Stimulated activated CD8-positive, alpha-beta memory T cell treated with anti-CD3 and anti-CD28 coated beads, Interleukin-4, amount 100 ng/mL, for 48 hours (primary cell): Measurements from ENCODE around the gene JARID2.
"Not testable (repeated sequence)": the region's sequence is repeated elsewhere in the genome, so short reads cannot be mapped to it uniquely, and the experiment has no call there.

Experiments used
- DNase-seq: peaks from one replicate; pipeline ENCODE4 v3.0.0-alpha.2; 2020

JARID2 gene

DNA sequence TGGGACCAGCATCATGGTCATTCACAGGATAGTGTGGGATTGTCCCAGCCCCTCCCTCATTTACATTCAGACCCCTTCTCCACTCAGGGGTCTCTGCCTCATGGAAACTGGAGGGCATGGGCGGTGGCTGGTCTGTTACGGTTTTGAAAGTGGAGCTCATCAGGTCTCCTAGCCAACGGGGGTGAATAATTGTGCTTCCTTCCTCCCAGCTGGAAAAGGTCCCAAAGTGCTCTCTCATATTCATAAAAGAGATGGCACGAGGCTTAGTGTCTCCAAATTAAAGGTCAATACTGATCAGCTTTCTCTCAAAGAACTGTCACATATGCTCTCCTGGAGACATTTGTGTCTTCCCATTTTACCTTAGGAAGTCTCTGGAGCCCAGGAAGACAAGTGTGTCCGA, 19.9 kb downstream of the JARID2 start:
- no peak for DNase-seq

DNA sequence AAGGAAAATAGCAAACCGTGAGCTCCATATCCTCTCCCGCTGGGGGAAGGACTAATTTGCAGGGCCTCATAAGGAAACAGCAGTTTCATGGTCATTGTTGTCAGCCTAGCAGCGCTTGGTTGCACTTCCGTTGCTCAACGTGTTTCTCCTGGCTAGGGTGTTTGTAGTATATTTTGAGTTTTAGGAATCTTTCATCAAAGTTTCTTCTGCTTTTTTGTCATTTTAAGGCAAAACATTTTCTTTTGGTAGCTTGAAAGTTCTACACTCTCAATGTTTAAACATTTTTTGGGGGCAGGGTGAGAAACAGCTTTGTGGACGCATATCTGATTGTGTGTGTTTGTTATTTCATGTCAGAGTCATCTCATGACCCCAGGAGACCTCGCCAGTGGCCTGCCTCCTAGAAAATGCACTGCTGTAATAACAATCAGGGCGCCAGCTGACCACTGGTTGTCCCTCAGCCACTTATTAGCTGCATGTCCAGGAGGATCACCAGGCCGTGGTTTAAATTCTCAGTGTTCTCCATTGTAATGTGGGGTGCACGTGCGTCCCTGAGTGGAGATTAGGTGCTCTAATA, 20.6 kb downstream of the JARID2 start:
- no peak for DNase-seq

DNA sequence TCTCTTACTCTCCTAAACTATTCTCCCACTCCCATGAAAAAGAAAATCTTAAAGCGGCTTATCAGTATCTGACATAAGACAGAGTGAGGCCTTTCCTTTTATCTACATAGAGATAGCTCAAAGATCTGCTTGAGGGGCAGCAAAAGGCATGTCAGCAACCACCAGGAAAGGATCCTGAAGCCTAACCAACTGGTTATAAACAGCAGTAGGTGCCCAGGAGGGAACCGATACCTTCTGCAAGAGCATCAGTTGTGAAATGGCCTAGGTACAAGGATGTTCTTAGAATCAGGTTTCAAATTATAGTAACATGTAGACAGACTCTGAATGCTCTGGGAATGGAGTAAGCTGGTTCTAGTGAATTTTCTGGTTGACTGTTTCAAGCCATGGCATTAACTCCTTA, 21.4 kb downstream of the JARID2 start:
- no peak for DNase-seq

DNA sequence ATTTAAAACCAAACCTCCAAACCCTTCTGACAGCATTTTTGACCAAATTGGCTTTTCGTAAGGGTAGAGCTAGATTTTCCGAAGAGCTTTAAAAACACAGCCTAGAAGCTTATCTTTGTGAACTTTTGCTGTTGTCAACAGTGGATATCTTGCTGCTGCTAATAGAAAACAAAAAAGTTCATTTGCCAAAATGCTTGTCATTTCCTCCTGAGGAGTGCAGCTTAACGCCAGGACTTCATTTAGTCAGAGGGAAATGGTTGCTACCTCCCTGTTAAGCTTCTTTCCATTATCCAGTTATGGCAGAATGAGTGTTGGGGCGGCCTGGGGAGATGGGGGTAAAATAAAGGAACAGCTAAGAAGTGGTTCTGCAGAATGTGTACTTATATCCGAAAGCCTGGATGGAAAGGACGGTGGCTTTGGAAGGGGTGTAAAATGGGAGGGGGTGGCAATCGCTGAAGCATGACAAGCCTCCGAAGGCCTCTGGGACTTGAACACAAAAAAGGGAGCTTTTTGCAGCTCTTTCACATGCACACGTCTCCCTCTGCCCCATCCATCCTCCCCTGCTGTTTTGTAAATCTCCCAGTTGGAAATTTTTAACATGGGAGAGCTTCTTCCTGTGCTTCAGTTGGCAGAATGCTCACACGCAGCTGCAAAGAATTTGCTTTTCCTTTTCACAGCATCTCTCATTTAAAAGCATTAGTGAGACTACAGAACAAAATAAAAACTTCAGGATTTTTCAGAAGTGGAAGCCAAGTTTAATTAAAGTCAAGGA, 22.5 kb downstream of the JARID2 start:
- no peak for DNase-seq

DNA sequence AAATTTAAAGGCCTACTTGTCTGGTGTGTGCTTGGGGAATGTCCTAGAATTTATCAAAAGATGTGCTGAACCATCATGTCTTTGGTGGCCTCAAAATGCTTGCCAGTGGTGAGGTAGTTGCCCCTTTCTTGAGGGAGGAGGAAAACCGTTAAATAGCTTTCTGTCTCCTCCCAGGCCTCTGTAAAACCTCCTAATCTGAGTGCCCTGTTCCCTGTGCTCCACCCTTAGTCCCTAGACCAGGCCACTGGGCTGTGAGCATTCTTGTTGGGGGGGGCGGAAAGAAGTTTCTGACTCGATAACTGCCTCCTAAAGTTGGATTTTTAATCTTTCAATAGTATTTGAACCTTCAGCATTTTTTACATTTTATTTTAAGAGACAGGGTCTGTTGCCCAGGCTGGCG, 23.1 kb downstream of the JARID2 start:
- no peak for DNase-seq

DNA sequence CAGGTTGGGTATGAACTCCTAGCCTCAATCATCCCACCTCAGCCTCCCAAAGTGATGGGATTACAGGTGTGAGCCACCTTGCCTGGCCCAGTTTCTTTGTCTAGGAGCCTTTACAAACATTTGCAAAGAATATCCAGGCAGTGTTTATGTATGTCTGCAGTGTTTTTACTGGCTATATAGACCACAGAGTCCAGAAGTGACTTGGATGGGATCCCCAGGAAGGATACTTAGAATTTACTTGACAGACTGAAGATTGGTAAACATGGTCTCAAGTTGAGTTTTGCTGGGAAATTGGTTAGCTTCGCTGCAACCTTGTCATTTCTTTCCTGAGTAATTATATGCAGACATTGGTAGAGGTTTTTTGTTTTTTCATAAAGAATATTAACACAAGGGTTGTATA, 23.8 kb downstream of the JARID2 start:
- no peak for DNase-seq

DNA sequence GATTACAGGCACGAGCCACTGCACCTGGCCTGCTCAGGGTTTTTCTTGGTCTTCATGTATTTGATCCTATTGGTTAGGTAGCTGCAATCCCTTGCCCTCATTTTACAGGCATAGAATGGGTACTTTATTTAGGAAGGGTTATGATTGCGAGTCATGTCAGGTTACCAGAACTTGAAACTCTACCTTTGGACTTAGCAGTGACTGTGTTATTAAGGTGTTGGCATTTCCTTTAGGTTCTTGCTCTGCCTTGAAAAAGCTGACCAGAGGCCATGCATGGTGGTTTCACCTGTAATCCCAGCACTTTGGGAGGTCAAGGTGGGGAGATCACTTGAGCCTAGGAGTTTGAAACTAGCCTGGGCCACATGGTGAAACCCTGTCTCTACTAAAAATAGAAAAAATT, 24.5 kb downstream of the JARID2 start:
- DNase-seq: no peak

DNA sequence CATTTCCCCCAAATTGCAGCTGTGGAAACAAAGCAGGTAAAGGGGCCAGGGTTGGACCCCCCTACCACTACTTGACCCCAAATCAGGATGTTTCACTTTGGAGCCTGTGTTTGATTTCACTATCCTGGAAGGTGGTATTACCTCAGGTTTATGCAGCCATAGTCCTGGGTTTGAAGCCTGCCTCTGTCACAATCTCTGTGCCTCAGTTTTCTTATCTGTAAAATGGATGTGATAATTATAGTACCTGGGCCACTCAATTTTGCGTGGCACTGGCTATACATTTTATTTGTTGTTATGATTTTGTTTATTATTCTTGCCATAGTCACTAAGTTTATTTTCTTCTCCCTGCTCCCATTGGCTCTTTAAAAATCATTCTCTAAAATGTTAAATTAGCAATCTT, 26.7 kb downstream of the JARID2 start:
- no peak for DNase-seq

DNA sequence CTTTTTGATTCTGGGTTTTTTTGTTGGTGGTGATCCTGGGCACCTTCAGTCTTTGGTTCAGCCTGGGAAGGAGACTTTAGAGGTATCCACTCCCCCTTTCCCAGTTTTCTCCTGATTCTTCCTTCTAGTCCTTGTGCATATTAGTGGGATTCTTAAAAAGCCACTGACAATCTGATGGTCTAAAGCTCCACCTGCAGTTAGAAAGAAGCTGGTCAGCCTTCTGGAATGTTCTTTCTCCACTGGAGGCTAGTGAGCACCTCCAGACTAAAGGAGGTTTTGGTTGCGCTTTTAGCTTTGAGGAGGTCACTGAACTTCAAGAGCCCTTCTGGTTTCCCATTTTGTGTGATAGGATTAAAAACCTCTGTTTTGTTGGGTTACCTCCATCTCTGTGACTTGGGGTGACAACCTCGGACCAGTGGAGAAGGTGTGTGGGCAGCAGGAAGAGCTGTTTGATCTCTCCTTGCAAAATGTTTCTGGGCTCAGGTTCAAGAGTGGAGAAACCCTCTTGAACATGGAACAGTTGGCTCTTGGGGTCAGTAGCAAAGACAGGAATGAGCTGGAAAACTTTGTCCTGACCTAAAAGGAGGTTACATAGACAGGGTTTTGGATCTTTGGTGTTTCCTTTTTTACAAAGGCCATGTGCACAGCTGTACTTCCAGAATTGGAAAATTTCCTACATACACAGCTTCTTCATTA, 29.0 kb downstream of the JARID2 start:
- DNase-seq: no peak

DNA sequence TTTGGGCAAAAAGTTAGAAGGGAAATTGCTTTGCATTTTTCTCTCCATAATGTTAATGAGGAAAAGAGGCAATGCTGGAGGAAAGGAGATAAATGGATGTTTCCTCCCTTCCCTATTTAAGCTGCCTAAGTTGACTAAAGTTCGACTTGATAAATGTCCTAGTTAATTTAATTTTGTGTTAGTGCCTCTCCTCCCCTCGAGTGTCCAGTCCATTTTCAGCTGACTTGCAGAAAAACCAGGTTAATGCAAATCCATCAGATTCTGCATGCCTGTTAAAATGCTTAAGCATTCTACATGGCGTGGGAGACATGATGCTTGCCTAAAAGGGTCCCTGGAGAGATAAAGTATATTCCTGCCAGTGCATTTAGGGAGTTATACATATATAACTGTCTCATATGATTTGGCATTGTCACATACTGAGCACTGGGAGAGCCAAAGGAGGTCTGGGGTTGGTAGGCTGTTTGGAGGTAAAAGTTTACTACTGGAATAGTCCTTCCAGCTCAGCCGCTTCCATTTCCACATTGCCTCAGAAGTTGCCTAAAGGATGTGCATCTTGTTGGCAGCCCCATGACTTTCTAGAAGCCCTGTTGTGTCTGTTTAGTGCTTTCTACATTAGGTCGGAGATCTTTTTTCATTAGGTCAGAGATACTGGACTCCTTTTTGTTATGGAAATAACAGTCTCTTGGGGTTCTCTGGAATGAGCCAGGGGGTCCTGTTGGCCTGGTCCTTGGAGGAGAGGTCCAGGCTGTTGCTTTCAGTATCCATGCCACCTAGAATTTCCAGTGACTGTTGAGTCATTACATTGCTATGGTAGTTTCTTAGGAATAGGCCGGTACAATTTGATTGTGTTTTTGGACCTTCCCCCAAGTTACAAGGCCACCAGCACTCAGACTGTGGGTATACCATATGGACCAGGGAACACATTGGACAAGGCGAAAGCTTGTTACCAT, 30.4 kb downstream of the JARID2 start:
- DNase-seq: no peak

DNA sequence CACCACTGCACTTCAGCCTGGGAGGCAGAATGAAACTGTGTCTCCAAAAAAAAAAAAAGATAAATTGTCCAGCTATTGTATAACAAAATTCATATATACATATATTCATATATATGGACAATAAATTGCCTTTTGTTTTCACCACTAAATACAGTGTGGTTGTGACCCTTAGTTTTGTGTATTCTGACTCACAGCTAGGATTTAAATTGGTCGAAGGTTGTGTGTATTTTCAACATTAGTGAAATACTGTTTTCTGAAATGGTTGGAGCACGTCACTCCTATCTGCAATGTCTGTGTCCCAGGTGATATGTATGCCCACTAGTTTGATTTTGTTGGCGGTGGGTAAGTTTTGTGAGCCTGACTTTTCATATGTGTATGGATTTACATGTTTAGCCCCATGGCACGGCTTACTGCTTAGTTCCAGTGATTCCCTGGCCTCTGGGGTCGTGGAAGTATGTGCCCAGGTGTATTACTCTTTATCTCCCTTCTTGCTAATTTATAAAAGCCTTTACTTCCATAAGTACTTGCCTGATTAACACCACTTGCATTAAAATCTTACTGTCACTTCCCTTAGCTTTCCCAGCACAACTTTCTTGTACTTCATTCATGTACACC, 33.3 kb downstream of the JARID2 start:
- DNase-seq: no peak

DNA sequence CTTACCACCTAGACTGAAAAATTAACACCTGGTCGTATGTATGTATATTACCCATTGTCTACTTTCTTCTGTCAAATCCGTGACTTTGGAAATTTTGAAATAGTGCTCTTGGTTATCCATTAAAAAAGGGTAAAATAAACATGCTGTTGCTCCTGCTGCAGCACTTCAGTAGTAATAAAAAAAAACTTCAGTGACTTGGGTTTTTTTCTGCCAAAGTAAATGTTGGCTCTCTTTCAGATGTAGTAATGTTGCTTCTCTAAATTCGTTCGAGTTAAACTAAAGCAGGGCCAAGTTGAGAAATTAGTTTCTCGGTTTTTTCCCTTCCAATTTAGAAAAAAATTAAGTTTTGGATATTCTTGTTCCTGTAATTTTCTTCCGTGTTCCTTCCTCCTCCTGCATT, 34.2 kb downstream of the JARID2 start:
- DNase-seq: no peak

DNA sequence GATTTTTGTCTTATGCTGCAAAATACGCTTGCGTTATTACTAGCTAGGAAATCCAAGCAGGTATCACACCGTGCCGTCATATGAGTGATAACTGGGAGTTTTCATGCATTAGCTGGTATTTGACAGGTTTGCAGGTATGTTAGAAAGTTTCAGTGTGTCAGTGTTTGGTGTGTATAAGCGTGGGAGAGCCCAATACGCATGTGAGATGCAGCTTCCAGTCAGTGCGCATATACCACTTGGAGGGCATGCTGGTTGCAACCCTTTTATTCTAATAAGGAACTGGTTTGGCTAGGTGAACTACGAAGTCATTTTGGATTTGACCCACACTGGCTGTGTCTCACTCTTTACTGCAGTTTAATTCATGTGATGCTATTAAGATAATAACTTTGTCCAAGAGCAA, 35.1 kb downstream of the JARID2 start:
- DNase-seq: no peak

DNA sequence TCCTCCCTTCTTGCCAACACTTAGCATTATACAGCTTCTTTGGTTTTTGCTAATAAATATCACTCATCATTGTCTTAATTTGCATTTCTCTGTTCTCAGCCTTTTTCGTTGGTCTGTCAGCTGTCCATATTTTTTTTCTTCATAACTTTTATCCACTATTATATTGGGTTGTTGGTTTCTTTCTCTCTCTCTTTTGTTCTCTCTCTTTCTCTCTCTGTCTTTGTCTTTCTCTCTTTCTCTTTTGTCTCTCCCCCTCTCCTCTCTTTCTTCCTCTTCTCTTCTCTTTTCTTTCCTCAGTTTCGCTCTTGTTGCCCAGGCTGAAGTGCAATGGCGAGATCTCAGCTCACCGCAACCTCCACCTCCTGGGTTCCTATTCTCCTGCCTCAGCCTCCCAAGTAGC, 36.5 kb downstream of the JARID2 start:
- no peak for DNase-seq

DNA sequence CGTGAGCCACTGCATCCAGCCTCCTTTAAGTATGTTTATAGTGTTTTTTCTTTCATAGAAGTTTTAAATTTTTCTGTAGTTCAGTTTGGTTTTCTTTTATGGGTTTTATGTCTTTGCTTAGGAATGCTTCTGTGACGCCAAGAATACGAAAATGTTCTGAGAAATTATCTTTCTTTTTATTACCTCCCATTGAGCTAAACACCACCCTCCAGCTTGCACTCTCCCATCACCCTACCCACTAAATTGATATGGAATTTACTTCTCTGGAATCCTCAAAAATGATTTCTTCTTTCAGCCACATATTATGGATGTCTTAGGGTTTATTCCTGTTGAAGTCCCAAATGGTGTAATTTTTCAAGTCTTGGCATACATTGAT, 38.1 kb downstream of the JARID2 start:
- DNase-seq: no peak

DNA sequence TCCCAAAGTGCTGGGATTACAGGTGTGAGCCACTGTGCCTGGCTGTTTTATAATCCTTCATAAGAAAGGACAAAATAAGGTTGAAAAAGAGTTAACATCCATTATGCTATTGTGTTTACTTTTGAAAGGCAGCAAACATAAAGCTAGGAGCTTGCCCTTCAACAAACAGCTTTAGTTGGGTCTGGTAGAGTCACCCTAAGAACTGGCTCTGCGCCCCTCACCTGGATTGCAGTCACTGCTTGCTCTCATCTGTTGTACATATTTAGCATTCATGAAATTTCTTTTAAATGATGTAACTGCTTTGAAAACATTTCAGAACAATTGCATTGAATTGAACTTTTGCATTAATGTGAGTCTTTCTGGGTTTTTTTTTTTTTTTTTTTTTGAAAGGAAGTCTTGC, 38.9 kb downstream of the JARID2 start:
- DNase-seq: no peak

DNA sequence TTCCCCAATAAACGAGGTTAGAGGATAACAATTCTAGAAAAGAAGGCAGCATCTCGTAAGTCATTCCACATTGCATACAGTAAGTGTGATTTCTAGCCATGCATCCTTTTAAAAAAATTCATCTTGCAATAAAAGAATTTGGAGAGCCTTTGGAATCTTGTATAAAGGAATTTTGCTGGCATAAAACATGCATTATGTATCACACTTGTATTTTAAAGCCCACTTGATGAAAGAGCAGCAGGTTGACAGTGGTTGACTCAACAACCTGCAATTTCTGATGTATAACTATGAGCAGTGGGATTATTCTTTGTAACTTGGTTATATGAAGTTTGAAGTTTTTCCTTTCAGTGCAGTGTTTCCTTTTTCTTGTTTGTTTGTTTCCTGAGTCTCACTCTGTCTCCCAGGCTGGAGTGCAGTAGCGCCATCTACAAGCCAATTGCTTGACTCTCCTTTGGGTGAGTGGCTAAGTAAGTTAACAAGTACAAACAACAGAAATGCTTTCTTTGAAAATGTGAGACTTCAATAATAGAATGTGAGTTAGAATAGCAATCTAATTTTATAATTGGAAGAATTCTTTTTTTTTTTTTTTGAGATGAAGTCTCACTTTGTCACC, 39.9 kb downstream of the JARID2 start:
- DNase-seq: no peak

DNA sequence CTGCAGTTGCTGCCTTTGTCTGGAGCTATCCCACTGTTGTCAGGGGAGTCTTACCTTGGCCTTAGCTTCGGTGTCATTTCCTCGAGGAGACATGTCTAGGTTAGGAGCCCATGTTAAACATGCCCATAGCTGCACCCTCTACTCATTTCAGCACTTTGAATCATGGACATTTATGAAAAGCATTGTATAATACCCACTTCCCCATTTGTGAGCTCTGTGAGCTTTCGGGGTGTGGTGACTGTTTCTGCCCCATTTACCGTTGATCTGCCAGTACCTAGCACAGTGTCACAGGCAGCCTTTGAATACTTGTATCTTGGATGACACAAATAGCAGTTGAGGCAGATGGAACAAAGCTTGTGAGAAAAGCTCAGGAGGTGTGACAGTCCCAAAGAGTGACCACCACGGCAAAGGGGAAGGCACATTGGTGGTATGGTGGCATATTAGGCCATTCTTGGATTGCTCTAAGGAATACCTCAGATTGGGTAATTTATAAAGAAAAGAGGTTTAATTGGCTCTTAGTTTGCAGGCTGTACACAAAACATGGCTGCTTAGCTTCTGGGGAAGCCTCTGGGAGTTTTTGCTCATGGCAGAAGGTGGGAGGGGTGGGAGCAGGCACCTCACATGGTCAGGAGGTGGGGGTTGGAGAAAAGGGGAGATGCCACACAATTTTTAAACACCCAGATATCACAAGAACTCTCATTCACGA, 42.0 kb downstream of the JARID2 start:
- no peak for DNase-seq

DNA sequence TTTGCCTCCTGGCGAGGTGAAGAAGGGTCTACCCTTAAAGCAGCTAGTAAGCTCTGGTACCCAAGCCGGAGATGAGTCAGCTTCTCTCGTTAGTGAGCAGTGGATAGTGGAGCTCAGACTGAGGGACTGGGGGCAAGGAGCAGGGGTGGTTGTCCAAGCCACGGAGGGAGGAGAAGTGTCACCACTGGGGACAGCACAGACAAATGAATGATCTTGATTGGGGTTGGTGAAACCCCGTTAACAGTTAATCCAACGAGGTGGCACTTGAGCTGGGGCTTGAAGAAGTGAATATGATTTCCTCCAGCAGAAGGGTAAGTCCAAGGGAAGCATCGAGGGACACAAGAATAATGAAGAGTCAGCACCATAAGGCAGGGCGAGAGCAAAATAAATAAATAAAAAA, 43.0 kb downstream of the JARID2 start:
- DNase-seq: no peak

DNA sequence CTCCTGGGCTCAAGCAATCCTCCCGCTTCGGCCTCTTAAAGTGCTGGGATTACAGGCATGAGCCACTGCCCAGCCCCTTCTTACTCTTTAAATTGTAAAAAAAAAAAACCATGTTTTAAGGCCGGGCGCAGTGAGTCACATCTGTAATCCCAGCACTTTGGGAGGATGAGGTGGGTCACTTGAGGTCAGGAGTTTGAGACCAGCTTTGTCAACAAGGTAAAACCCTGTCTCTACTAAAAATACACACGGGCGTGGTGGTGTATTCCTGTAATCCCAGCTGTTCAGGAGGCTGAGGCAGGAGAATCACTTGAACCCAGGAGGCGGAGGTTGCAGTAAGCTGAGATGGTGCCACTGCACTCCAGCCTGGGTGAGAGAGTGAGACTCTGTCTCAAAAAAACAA, 43.6 kb downstream of the JARID2 start:
- DNase-seq: not testable (repeated sequence)

DNA sequence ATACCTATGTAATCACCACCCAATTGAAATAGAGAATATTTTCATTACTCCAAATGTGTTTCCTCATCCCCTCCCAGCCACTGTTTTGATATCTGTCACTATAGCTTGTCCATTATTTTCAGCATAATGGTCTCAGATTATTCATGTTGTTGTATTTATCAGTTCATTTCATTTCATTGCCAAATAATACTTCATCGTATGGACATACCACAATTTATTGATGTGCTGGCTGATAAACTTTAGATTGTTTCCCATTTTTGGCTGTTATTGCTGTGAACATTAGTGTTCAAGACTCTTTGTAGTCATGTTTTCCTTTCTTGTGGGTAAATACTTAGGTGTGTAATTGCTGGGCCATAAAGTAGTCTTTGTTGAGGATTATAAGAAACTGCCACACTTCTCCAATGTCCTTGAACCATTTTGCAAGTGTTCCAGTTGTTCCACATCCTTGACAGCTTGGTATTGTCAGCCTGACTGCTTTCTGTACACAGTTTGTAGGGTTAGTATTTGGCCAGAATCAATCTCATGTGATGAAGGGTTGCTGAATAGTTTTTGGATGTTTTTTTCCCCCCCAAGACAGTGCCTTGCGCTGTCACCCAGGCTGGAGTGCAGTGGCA, 44.3 kb downstream of the JARID2 start:
- no peak for DNase-seq
